Lower leg skin (tissue), 3 donors: ENCODE measurements around the gene THRSP.

Experiments
- POLR2A ChIP-seq, 2 donors: fragments of 450-650 bp; IDR thresholded peaks; one replicate each; pipeline ENCODE4 v1.6.1; 2016 to 2017; ENCODE audit warnings: antibody characterized with exemption in 2 of 2, mild to moderate bottlenecking in 1 of 2, moderate library complexity in 1 of 2
- TF ChIP-seq, protein P1 (sequence below), 3 donors: fragments of 450-650 bp; IDR thresholded peaks; one replicate each; pipeline ENCODE4 v1.5.1; 2016; ENCODE audit warnings: antibody characterized with exemption in 3 of 3, mild to moderate bottlenecking in 3 of 3, moderate library complexity in 2 of 3

GRCh38 chr11:78080818-78081495 lies 17.3 kb downstream of the THRSP start:
- TF ChIP-seq, protein P1, sequence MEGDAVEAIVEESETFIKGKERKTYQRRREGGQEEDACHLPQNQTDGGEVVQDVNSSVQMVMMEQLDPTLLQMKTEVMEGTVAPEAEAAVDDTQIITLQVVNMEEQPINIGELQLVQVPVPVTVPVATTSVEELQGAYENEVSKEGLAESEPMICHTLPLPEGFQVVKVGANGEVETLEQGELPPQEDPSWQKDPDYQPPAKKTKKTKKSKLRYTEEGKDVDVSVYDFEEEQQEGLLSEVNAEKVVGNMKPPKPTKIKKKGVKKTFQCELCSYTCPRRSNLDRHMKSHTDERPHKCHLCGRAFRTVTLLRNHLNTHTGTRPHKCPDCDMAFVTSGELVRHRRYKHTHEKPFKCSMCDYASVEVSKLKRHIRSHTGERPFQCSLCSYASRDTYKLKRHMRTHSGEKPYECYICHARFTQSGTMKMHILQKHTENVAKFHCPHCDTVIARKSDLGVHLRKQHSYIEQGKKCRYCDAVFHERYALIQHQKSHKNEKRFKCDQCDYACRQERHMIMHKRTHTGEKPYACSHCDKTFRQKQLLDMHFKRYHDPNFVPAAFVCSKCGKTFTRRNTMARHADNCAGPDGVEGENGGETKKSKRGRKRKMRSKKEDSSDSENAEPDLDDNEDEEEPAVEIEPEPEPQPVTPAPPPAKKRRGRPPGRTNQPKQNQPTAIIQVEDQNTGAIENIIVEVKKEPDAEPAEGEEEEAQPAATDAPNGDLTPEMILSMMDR (IDR thresholded peaks at IDR 0.05), result no peak
- TF ChIP-seq POLR2A (IDR thresholded peaks at IDR 0.05), result no peak
